Neural cell (in vitro differentiated cells): Measurements from ENCODE around the gene ZFP36. TPM values are rescaled to one million over a fixed set of nuclear protein-coding genes. Genes with fewer than 3 reads are reported as not detected.
A peak's percentile ranks its signal among the peaks of the same experiment; 100 is the strongest.

ENCODE experiments used
- H2AFZ ChIP-seq: fragments of 200-600, 300-800 bp; sonication (generic), shearing (Covaris generic); 2 replicates; pipeline ENCODE4 v1.6.0; 2014; ENCODE audit warnings: low read depth, mild to moderate bottlenecking, antibody characterized with exemption, low read length, moderate library complexity
- H3F3A ChIP-seq: fragments of 200-600 bp; shearing (Covaris generic); 2 replicates; pipeline ENCODE4 v1.6.1; 2016; ENCODE audit warnings: mild to moderate bottlenecking, moderate library complexity, mixed read lengths, antibody characterized with exemption, low read length; ENCODE audit not compliant: insufficient read depth, poor library complexity, severe bottlenecking
- H3K27ac ChIP-seq: fragments of 200-600, 300-800 bp; sonication (generic), shearing (Covaris generic); 2 replicates; pipeline ENCODE4 v1.5.1; 2014; ENCODE audit warnings: mild to moderate bottlenecking, low read length, moderate library complexity
- H3K27me3 ChIP-seq: fragments of 300-800, 200-600 bp; sonication (generic), shearing (Covaris generic); 2 replicates; pipeline ENCODE4 v1.6.0; 2014; ENCODE audit warnings: mild to moderate bottlenecking, low read depth, low read length, moderate library complexity; ENCODE audit not compliant: insufficient read depth
- H3K36me3 ChIP-seq: fragments of 300-800, 200-600 bp; sonication (generic), shearing (Covaris generic); 2 replicates; pipeline ENCODE4 v1.5.1; 2014; ENCODE audit warnings: mild to moderate bottlenecking, antibody characterized with exemption, low read length, moderate library complexity; ENCODE audit not compliant: insufficient read depth
- H3K4me2 ChIP-seq: fragments of 300-800, 200-600 bp; sonication (generic), shearing (Covaris generic); 2 replicates; pipeline ENCODE4 v1.6.0; 2014; ENCODE audit warnings: mild to moderate bottlenecking, low read length
- H3K4me3 ChIP-seq: fragments of 300-800, 200-600 bp; sonication (generic), shearing (Covaris generic); 2 replicates; pipeline ENCODE4 v1.5.1; 2014; ENCODE audit warnings: mild to moderate bottlenecking, low read length, moderate library complexity
- H3K79me2 ChIP-seq: fragments of 200-600 bp; shearing (Covaris generic); replicated peaks from 2 replicates; pipeline ENCODE4 v1.6.0; 2014; ENCODE audit warnings: mild to moderate bottlenecking, low read length, moderate library complexity; ENCODE audit not compliant: insufficient read depth
- H3K9ac ChIP-seq: fragments of 300-800, 200-600 bp; sonication (generic), shearing (Covaris generic); 2 replicates; pipeline ENCODE4 v1.6.1; 2016; ENCODE audit warnings: mild to moderate bottlenecking, low read length, mixed read lengths
- H3K9me2 ChIP-seq: fragments of 200-600 bp; shearing (Covaris generic); 2 replicates; pipeline ENCODE4 v1.6.1; 2016; ENCODE audit warnings: mild to moderate bottlenecking, low read length, mixed read lengths; ENCODE audit not compliant: insufficient read depth
- H3K9me3 ChIP-seq: fragments of 200-600, 300-800 bp; sonication (generic), shearing (Covaris generic); 2 replicates; pipeline ENCODE4 v1.6.1; 2016; ENCODE audit warnings: mild to moderate bottlenecking, mixed run types, low read length, moderate library complexity, mixed read lengths
- H4K20me1 ChIP-seq: fragments of 200-600 bp; shearing (Covaris generic); 2 replicates; pipeline ENCODE4 v1.6.1; 2016; ENCODE audit warnings: mild to moderate bottlenecking, mixed run types; ENCODE audit not compliant: insufficient read depth
- EP300 ChIP-seq: fragments of 450-650 bp; conservative IDR thresholded peaks from 2 replicates; pipeline ENCODE4 v1.6.1; 2014; ENCODE audit warnings: antibody characterized with exemption, mild to moderate bottlenecking, moderate library complexity; ENCODE audit not compliant: poor library complexity, severe bottlenecking
- EZH2 ChIP-seq: fragments of 200-600, 300-800 bp; shearing (Covaris generic), sonication (generic); IDR thresholded peaks from 2 replicates; pipeline ENCODE4 v1.6.1; 2014; ENCODE audit warnings: antibody characterized with exemption, low read length, borderline replicate concordance, mild to moderate bottlenecking; ENCODE audit not compliant: insufficient read depth, poor library complexity, severe bottlenecking
- MXI1 ChIP-seq: fragments of 450-650 bp; conservative IDR thresholded peaks from 2 replicates; pipeline ENCODE4 v1.6.1; 2014; ENCODE audit warnings: antibody characterized with exemption, mild to moderate bottlenecking; ENCODE audit not compliant: poor library complexity, severe bottlenecking
- POLR2AphosphoS5 ChIP-seq: IDR thresholded peaks from 2 replicates; pipeline ENCODE4 v1.6.1; 2012
- RAD21 ChIP-seq: fragments of 450-650 bp; conservative IDR thresholded peaks from 2 replicates; pipeline ENCODE4 v1.6.1; 2014; ENCODE audit warnings: antibody characterized with exemption, mild to moderate bottlenecking, moderate library complexity
- SMC3 ChIP-seq: fragments of 450-650 bp; conservative IDR thresholded peaks from 2 replicates; pipeline ENCODE4 v1.6.1; 2014; ENCODE audit warnings: antibody characterized with exemption, mild to moderate bottlenecking, moderate library complexity; ENCODE audit not compliant: poor library complexity
- TAF1 ChIP-seq: IDR thresholded peaks from 2 replicates; pipeline ENCODE4 v1.6.1; 2012; ENCODE audit warnings: low read depth
- polyA plus RNA-seq: library from polyadenylated mRNA; depleted of rRNA; stranded (reverse); fragments of >200 nt; gene quantifications from 2 replicates; pipeline ENCODE4 v1.2.3, GENCODE V29; 2014
- TF ChIP-seq, protein P1 (sequence below): fragments of 450-650 bp; IDR thresholded peaks from 2 replicates; pipeline ENCODE4 v1.5.1; 2014; ENCODE audit warnings: antibody characterized with exemption, mild to moderate bottlenecking, moderate library complexity; ENCODE audit not compliant: poor library complexity, severe bottlenecking
- TF ChIP-seq, protein P2 (sequence below): IDR thresholded peaks from 2 replicates; pipeline ENCODE4 v1.6.1; 2012; ENCODE audit warnings: borderline replicate concordance

ZFP36 gene
- polyA plus RNA-seq, 1 donor from 2014 or later, result not detected

DNA sequence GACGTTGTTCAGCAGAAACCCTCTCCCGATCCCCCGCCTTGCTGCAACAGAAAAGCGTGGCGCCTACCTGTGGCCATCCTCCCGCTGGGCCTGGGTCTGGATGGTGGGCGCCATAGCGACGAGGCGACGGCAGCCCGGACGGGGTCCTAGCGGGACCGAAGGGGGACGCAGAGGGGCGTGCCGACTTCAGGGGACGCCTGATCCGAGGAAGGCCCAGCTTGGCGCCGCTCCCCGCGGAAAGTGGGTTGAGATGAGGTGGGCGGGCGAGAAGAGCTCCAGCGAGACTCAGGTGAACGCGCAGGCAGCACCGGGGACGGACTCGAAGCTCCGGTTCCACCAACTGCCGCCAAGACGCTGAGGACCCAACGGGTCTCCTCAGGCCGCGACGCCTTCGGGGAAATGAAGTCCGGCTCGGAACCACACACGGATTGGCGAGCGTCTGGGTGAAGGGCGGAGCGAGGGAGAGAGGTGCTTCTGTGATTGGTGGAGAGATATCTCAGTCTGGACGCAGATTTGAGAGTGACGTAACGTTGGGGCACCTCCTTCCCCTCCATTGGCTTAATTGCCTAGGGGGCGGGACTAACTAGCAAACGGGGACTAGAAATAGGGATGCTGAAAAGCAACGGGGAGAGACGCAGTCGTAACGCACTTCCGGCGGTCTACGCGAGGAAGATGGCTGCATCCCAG lies 15.8 kb upstream of the ZFP36 start, which contains the start of the genes MED29 and PAF1:
Gene MED29 (plus strand): TSS at position 628 of the 687 bp plus-strand sequence. CDS start 45 bp downstream, at position 673.
Gene PAF1 (minus strand): TSS at position 356 of the 687 bp plus-strand sequence. CDS start 242 bp downstream, at position 114.
- H3K79me2 ChIP-seq, result peaks cover 23% of the 10 kb centered on the region
- peak within 1 kb of the TSS; percentile 96 for H3K27ac ChIP-seq
- peak within 1 kb of the TSS; percentile 54 for H2AFZ ChIP-seq
- no peaks in the 10 kb centered on the region for H4K20me1 ChIP-seq
- no peaks in the 10 kb centered on the region for H3K27me3 ChIP-seq
- H3K9me2 ChIP-seq, result no peaks in the 10 kb centered on the region
- H3K4me2 ChIP-seq, result peak within 1 kb of the TSS; percentile 97
- TF ChIP-seq, protein P1, sequence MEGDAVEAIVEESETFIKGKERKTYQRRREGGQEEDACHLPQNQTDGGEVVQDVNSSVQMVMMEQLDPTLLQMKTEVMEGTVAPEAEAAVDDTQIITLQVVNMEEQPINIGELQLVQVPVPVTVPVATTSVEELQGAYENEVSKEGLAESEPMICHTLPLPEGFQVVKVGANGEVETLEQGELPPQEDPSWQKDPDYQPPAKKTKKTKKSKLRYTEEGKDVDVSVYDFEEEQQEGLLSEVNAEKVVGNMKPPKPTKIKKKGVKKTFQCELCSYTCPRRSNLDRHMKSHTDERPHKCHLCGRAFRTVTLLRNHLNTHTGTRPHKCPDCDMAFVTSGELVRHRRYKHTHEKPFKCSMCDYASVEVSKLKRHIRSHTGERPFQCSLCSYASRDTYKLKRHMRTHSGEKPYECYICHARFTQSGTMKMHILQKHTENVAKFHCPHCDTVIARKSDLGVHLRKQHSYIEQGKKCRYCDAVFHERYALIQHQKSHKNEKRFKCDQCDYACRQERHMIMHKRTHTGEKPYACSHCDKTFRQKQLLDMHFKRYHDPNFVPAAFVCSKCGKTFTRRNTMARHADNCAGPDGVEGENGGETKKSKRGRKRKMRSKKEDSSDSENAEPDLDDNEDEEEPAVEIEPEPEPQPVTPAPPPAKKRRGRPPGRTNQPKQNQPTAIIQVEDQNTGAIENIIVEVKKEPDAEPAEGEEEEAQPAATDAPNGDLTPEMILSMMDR, result peak; percentile 73
- TF ChIP-seq TAF1 (peak; percentile 94), EP300 (peak; percentile 77), EZH2 (no peak), RAD21 (peak; percentile 46), SMC3 (peak; percentile 68), POLR2AphosphoS5 (peak; percentile 89), MXI1 (peak; percentile 84)
- TF ChIP-seq, protein P2, sequence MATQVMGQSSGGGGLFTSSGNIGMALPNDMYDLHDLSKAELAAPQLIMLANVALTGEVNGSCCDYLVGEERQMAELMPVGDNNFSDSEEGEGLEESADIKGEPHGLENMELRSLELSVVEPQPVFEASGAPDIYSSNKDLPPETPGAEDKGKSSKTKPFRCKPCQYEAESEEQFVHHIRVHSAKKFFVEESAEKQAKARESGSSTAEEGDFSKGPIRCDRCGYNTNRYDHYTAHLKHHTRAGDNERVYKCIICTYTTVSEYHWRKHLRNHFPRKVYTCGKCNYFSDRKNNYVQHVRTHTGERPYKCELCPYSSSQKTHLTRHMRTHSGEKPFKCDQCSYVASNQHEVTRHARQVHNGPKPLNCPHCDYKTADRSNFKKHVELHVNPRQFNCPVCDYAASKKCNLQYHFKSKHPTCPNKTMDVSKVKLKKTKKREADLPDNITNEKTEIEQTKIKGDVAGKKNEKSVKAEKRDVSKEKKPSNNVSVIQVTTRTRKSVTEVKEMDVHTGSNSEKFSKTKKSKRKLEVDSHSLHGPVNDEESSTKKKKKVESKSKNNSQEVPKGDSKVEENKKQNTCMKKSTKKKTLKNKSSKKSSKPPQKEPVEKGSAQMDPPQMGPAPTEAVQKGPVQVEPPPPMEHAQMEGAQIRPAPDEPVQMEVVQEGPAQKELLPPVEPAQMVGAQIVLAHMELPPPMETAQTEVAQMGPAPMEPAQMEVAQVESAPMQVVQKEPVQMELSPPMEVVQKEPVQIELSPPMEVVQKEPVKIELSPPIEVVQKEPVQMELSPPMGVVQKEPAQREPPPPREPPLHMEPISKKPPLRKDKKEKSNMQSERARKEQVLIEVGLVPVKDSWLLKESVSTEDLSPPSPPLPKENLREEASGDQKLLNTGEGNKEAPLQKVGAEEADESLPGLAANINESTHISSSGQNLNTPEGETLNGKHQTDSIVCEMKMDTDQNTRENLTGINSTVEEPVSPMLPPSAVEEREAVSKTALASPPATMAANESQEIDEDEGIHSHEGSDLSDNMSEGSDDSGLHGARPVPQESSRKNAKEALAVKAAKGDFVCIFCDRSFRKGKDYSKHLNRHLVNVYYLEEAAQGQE, result no peak
- no peaks in the 10 kb centered on the region for H3F3A ChIP-seq
- H3K9me3 ChIP-seq, result no peaks in the 10 kb centered on the region
- peak within 1 kb of the TSS; percentile 95 for H3K4me3 ChIP-seq
- H3K36me3 ChIP-seq, result no peaks in the 10 kb centered on the region
- H3K9ac ChIP-seq, result peak within 1 kb of the TSS; percentile 94

DNA sequence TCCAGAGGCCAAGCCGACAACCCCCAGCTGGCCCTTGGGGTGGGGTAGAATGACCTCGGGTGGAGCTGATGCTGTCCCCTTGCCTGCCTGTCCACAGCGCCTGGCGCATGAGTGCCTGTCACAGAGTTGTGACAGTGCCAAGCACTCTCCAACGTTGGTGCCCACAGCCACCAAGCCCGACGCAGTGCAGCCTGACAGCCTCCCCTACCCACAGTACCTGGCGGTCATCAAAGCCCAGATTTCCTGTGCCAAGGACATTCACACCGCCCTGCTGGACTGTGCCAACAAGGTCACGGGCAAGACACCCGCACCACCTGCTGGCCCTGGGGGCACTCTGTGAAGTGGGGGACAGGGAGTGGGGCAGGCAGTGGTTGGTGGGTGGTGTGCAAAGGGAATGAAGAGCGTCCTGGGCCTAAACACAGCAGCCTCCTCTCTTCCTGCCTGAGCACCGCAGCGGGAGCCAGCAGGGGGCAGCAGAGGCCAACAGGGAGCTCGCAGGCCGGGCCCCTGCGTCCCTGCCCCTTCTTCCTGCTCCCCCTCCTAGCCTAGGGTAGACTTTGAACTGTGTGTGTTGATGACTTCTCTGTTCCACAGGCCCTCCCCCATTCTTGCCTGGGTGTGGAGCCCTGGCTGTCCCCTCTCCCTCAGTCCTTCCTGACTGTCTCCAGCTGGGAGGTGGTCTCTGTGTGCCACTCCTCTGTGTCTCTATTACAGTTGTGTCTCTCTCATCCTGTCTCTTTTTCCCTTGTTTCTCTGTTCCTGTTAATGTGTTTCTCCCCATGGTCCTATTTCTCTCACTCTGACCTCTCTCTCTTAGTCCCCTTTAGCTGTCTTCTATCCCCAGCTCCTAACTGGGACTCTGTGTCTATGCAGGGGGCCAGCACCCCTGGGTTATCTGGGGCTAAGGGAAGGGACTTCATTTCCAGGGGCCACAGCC lies 9.0 kb upstream of the ZFP36 start:
- H3K9me2 ChIP-seq, result no peaks in the 10 kb centered on the region

More for the DNA sequence above, 9.0 kb upstream of the ZFP36 start:
- TF ChIP-seq MXI1 (no peak), POLR2AphosphoS5 (no peak), EP300 (no peak), SMC3 (peak; percentile 82), EZH2 (no peak), TAF1 (no peak), RAD21 (peak; percentile 78)
- TF ChIP-seq, protein P1, result peak; percentile 82
- TF ChIP-seq, protein P2, result no peak
- peaks cover 3% of the 10 kb centered on the region for H3K79me2 ChIP-seq
- H3K9ac ChIP-seq, result no peak overlapping the region
- H3K36me3 ChIP-seq, result no peaks in the 10 kb centered on the region
- no peaks in the 10 kb centered on the region for H3F3A ChIP-seq
- no peak overlapping the region for H3K4me2 ChIP-seq
- no peaks in the 10 kb centered on the region for H4K20me1 ChIP-seq
- H3K27me3 ChIP-seq, result no peaks in the 10 kb centered on the region
- no peaks in the 10 kb centered on the region for H3K9me3 ChIP-seq
- no peak overlapping the region for H3K4me3 ChIP-seq
- H3K27ac ChIP-seq, result no peak overlapping the region
- no peak overlapping the region for H2AFZ ChIP-seq
